Measurements from ENCODE around the gene RASIP1.
"Not testable (repeated sequence)": the region's sequence is repeated elsewhere in the genome, so short reads cannot be mapped to it uniquely, and the experiment has no call there.

DNA sequence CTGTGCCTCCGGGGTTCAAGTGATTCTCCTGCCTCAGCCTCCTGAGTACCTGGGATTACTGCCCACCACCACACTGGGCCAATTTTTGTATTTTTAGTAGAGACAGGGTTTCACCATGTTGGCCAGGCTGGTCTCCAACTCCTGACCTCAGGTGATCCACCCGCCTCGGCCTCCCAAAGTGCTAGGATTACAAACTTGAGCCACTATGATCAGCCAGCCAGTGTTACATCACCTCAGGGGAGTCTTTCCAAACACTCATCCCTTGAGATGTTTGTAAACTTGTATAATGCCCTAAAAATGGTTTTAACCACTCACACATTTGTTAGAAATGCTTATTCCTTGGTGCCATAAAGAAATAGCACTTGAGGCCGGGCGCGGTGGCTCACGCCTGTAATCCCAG is 46.0 kb upstream of the RASIP1 start:
- TF ChIP-seq, protein P1, sequence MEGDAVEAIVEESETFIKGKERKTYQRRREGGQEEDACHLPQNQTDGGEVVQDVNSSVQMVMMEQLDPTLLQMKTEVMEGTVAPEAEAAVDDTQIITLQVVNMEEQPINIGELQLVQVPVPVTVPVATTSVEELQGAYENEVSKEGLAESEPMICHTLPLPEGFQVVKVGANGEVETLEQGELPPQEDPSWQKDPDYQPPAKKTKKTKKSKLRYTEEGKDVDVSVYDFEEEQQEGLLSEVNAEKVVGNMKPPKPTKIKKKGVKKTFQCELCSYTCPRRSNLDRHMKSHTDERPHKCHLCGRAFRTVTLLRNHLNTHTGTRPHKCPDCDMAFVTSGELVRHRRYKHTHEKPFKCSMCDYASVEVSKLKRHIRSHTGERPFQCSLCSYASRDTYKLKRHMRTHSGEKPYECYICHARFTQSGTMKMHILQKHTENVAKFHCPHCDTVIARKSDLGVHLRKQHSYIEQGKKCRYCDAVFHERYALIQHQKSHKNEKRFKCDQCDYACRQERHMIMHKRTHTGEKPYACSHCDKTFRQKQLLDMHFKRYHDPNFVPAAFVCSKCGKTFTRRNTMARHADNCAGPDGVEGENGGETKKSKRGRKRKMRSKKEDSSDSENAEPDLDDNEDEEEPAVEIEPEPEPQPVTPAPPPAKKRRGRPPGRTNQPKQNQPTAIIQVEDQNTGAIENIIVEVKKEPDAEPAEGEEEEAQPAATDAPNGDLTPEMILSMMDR (IDR thresholded peaks at IDR 0.05) = not testable (repeated sequence)
- TF ChIP-seq ZFX (IDR thresholded peaks at IDR 0.05; ENCODE audit: borderline replicate concordance) = not testable (repeated sequence)

Data from 22Rv1 (cell line).